OCI-LY1 (cell line): ENCODE data around the gene HOXC5.
A peak's percentile ranks its signal among the peaks of the same experiment; 100 is the strongest.

ENCODE experiments used
- H2AFZ ChIP-seq: fragments of 200-600 bp; sonication (generic), shearing (Covaris generic); 2 replicates; pipeline ENCODE4 v1.6.0; 2014; ENCODE audit warnings: antibody characterized with exemption, mild to moderate bottlenecking, low read length
- H3F3A ChIP-seq: fragments of 200-600 bp; sonication (generic), shearing (Covaris generic); 2 replicates; pipeline ENCODE4 v1.6.0; 2014; ENCODE audit warnings: mild to moderate bottlenecking, antibody characterized with exemption, low read length, moderate library complexity; ENCODE audit not compliant: insufficient read depth
- H3K27ac ChIP-seq: fragments of 200-600 bp; sonication (generic); 2 replicates; pipeline ENCODE4 v1.5.1; 2014; ENCODE audit warnings: low read length, mixed run types, mild to moderate bottlenecking, low read depth; ENCODE audit not compliant: poor library complexity, severe bottlenecking
- H3K27me3 ChIP-seq: fragments of 200-600 bp; sonication (generic); 2 replicates; pipeline ENCODE4 v1.6.0; 2014; ENCODE audit warnings: antibody characterized with exemption, mild to moderate bottlenecking, low read length, moderate library complexity; ENCODE audit not compliant: insufficient read depth
- H3K36me3 ChIP-seq: fragments of 200-600 bp; sonication (generic); 2 replicates; pipeline ENCODE4 v1.6.1; 2014; ENCODE audit warnings: mild to moderate bottlenecking, antibody characterized with exemption, low read length, moderate library complexity, mixed read lengths; ENCODE audit not compliant: insufficient read depth
- H3K4me1 ChIP-seq: fragments of 200-600 bp; sonication (generic); 2 replicates; pipeline ENCODE4 v1.5.1; 2014; ENCODE audit warnings: mild to moderate bottlenecking, low read length, moderate library complexity; ENCODE audit not compliant: insufficient read depth, severe bottlenecking
- H3K4me2 ChIP-seq: fragments of 200-600 bp; sonication (generic), shearing (Covaris generic); 2 replicates; pipeline ENCODE4 v1.6.1; 2014; ENCODE audit warnings: low read length
- H3K4me3 ChIP-seq: fragments of 200-600 bp; sonication (generic); 2 replicates; pipeline ENCODE4 v1.5.1; 2014; ENCODE audit warnings: low read length, low read depth, mild to moderate bottlenecking, mixed read lengths; ENCODE audit not compliant: poor library complexity, severe bottlenecking
- H3K79me2 ChIP-seq: fragments of 200-600 bp; shearing (Covaris generic); 2 replicates; pipeline ENCODE4 v1.6.1; 2016; ENCODE audit warnings: mixed run types, low read length, mixed read lengths; ENCODE audit not compliant: insufficient read depth
- H3K9ac ChIP-seq: fragments of 200-600 bp; sonication (generic), shearing (Covaris generic); 2 replicates; pipeline ENCODE4 v1.6.1; 2014; ENCODE audit warnings: mild to moderate bottlenecking, low read length, mixed read lengths
- H3K9me2 ChIP-seq: fragments of 200-600 bp; sonication (generic), shearing (Covaris generic); 2 replicates; pipeline ENCODE4 v1.6.1; 2014; ENCODE audit warnings: low read depth, mild to moderate bottlenecking, low read length, mixed read lengths
- H3K9me3 ChIP-seq: fragments of 200-600 bp; shearing (Covaris generic); 2 replicates; pipeline ENCODE4 v1.6.1; 2014; ENCODE audit warnings: low read length, mixed read lengths
- H4K20me1 ChIP-seq: fragments of 200-600 bp; sonication (generic), shearing (Covaris generic); 2 replicates; pipeline ENCODE4 v1.6.0; 2016; ENCODE audit warnings: mild to moderate bottlenecking, low read length; ENCODE audit not compliant: insufficient read depth
- EZH2 ChIP-seq: fragments of 200-600 bp; sonication (generic), shearing (Covaris generic); IDR thresholded peaks from 2 replicates; pipeline ENCODE4 v1.8.0; 2017; ENCODE audit warnings: borderline replicate concordance, mixed run types, mild to moderate bottlenecking, antibody characterized with exemption, low read length, moderate library complexity, mixed read lengths
- TF ChIP-seq, protein P1 (sequence below): fragments of 200-600 bp; sonication (generic), shearing (Covaris generic); IDR thresholded peaks from 2 replicates; pipeline ENCODE4 v1.5.1; 2017; ENCODE audit warnings: mild to moderate bottlenecking, antibody characterized with exemption, low read length, moderate library complexity, mixed read lengths

The HOXC5 gene

DNA sequence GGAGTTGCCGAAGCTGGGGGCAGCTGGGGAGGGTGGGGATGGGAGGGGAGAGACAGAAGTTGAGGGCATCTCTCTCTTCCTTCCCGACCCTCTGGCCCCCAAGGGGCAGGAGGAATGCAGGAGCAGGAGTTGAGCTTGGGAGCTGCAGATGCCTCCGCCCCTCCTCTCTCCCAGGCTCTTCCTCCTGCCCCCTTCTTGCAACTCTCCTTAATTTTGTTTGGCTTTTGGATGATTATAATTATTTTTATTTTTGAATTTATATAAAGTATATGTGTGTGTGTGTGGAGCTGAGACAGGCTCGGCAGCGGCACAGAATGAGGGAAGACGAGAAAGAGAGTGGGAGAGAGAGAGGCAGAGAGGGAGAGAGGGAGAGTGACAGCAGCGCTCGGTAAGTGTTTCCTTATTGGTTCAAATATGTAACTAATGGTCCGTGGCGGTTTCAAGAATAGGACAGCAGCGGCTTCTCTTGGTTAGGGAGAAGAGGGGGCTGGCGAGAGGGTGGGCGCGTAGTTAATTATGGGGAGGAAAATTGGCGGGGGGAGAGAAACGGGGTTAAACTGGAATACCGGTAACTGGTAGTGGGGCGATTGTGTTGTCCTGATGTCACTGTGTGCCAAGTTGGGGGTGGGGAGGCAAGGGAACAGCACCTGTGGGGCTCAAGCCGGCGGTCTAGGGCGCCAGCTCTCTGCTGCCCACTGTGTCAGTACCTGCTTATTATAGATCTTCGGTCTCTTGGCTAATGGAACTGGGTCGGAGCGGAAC lies 15.6 kb upstream of the HOXC5 start:
- TF ChIP-seq, protein P1, sequence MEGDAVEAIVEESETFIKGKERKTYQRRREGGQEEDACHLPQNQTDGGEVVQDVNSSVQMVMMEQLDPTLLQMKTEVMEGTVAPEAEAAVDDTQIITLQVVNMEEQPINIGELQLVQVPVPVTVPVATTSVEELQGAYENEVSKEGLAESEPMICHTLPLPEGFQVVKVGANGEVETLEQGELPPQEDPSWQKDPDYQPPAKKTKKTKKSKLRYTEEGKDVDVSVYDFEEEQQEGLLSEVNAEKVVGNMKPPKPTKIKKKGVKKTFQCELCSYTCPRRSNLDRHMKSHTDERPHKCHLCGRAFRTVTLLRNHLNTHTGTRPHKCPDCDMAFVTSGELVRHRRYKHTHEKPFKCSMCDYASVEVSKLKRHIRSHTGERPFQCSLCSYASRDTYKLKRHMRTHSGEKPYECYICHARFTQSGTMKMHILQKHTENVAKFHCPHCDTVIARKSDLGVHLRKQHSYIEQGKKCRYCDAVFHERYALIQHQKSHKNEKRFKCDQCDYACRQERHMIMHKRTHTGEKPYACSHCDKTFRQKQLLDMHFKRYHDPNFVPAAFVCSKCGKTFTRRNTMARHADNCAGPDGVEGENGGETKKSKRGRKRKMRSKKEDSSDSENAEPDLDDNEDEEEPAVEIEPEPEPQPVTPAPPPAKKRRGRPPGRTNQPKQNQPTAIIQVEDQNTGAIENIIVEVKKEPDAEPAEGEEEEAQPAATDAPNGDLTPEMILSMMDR, result no peak
- no peak for TF ChIP-seq EZH2
- H2AFZ ChIP-seq, result peak overlapping the region; percentile 78

DNA sequence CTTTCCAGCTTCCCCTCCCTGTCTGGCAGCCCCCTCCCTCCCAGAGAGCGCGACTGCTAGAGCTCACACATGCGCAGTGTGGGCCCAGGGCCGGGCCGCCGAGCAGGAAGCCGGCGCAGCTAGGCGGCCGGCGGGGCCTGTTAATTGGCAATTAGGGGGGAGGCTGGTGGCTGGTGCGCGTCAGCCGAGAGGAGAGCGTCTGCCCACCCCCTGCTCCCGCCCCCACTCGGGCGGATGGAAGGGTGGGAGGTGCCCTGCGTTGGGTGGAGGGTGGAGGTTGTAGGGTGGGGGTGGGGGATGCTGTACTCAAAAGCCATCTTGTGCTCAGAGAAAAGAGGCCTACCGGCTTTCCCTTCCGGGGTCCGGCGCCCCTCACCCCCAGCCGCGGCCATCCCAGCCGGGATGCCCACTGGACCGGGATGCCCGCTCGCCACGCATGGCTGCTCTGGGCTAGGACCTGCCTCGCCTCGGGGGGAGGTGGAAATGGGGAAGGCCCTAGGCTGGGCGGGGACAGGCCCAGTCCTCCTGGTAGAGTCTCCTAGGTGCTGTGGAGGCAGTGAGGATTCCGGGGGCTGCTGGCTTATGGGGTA lies 14.9 kb upstream of the HOXC5 start:
- H3K4me1 ChIP-seq, result peaks cover 22% of the 10 kb centered on the region
- H3K9ac ChIP-seq, result peak overlapping the region; percentile 81
- peak overlapping the region; percentile 87 for H3K4me2 ChIP-seq
- peak overlapping the region; percentile 78 for H2AFZ ChIP-seq
- H3K36me3 ChIP-seq, result no peaks in the 10 kb centered on the region
- H3K27ac ChIP-seq, result peak overlapping the region; percentile 50
- H3K27me3 ChIP-seq, result peaks cover 6% of the 10 kb centered on the region; the same call in 1 of the 2 replicates
- H4K20me1 ChIP-seq, result no peaks in the 10 kb centered on the region
- TF ChIP-seq, protein P1, result no peak
- TF ChIP-seq EZH2, result no peak
- no peaks in the 10 kb centered on the region for H3F3A ChIP-seq
- no peaks in the 10 kb centered on the region for H3K9me3 ChIP-seq
- no peaks in the 10 kb centered on the region for H3K9me2 ChIP-seq
- H3K4me3 ChIP-seq, result peak overlapping the region; percentile 70
- H3K79me2 ChIP-seq, result no peaks in the 10 kb centered on the region

More for the DNA sequence above, 15.6 kb upstream of the HOXC5 start:
- H3K27ac ChIP-seq, result no peak overlapping the region
- H3K36me3 ChIP-seq, result no peaks in the 10 kb centered on the region
- no peaks in the 10 kb centered on the region for H3K9me2 ChIP-seq
- H3K4me2 ChIP-seq, result peak overlapping the region; percentile 87
- peak overlapping the region; percentile 71 for H3K9ac ChIP-seq
- H3K4me1 ChIP-seq, result peaks cover 22% of the 10 kb centered on the region
- no peaks in the 10 kb centered on the region for H3K9me3 ChIP-seq
- H3K27me3 ChIP-seq, result peaks cover 9% of the 10 kb centered on the region; the same call in 1 of the 2 replicates
- no peaks in the 10 kb centered on the region for H4K20me1 ChIP-seq
- no peaks in the 10 kb centered on the region for H3K79me2 ChIP-seq
- H3K4me3 ChIP-seq, result peak overlapping the region; percentile 70
- no peaks in the 10 kb centered on the region for H3F3A ChIP-seq

DNA sequence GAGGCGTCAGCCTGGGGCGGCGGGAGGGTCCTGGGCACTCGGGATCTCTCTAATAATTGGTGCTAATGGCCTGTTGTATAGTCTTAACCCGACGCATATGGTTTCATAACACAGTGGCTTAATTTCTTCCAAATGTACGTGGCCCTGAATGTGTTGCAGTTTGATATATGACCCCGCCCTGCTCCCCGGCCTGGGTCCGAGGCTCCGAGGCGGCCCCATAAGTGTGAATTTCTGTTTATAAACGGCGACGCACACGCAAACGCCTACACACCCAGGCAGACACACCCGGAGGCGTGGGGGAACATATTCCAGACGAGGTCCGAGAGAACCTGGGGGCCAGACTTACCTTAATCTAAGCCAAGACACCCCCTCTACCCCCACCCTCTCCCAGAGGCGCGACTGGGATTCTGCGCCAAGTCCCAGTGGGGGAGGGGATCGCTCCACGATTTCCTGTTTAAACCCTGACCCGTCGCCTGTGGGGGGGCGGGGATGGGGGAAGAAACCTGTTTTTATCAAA lies 14.3 kb upstream of the HOXC5 start:
- no peaks in the 10 kb centered on the region for H3K9me2 ChIP-seq
- peak overlapping the region; percentile 50 for H3K27ac ChIP-seq

More for the DNA sequence above, 14.3 kb upstream of the HOXC5 start:
- Histone ChIP-seq H4K20me1 (no peaks in the 10 kb centered on the region), H3K9ac (peak overlapping the region; percentile 81), H3K9me3 (no peaks in the 10 kb centered on the region), H3F3A (no peaks in the 10 kb centered on the region), H3K27me3 (peaks cover 6% of the 10 kb centered on the region; the same call in 1 of the 2 replicates), H3K4me2 (peak overlapping the region; percentile 87), H3K4me3 (peak overlapping the region; percentile 70), H3K36me3 (no peaks in the 10 kb centered on the region), H2AFZ (peak overlapping the region; percentile 13; the same call in 1 of the 2 replicates), H3K4me1 (peaks cover 22% of the 10 kb centered on the region), H3K79me2 (no peaks in the 10 kb centered on the region)
- no peak for TF ChIP-seq EZH2
